HG02571 (cell line): ENCODE data around the gene AEBP1.

Experiments
- ATAC-seq: cut with Tn5 transposase; IDR thresholded peaks from one replicate; pipeline ENCODE4 v1.9.1; 2021; ENCODE audit warnings: mild to moderate bottlenecking, moderate library complexity; ENCODE audit not compliant: unreplicated experiment

Gene AEBP1

GRCh38 chr7:44102846-44103565 lies 1.1 kb upstream of the AEBP1 start:
- no peak for ATAC-seq

- no peak for ATAC-seq
Measured at GRCh38 chr7:44103566-44103922, 601 bp upstream of the AEBP1 start.

GRCh38 chr7:44104860-44105771 lies 971 bp downstream of the AEBP1 start:
- no peak for ATAC-seq

GRCh38 chr7:44105832-44106231 lies 1.7 kb downstream of the AEBP1 start:
- ATAC-seq = no peak

GRCh38 chr7:44106311-44107065 lies 2.3 kb downstream of the AEBP1 start:
- ATAC-seq = no peak

- ATAC-seq = no peak
Measured at GRCh38 chr7:44107116-44107960, 3.2 kb downstream of the AEBP1 start.

- no peak for ATAC-seq
Measured at GRCh38 chr7:44107961-44108767, 4.0 kb downstream of the AEBP1 start.

- ATAC-seq = no peak
Measured at GRCh38 chr7:44108768-44109750, 4.9 kb downstream of the AEBP1 start.

- no peak for ATAC-seq
Measured at GRCh38 chr7:44109991-44110390, 5.8 kb downstream of the AEBP1 start.

GRCh38 chr7:44110719-44111635 lies 6.8 kb downstream of the AEBP1 start:
- no peak for ATAC-seq

GRCh38 chr7:44111761-44112160 lies 7.6 kb downstream of the AEBP1 start:
- ATAC-seq = no peak

GRCh38 chr7:44112231-44112996 lies 8.3 kb downstream of the AEBP1 start:
- ATAC-seq = no peak

GRCh38 chr7:44112997-44113763 lies 9.0 kb downstream of the AEBP1 start:
- no peak for ATAC-seq

GRCh38 chr7:44113764-44114354 lies 9.7 kb downstream of the AEBP1 start:
- no peak for ATAC-seq

- ATAC-seq = no peak
Measured at GRCh38 chr7:44114586-44115310, 10.6 kb downstream of the AEBP1 start.
